Erythroblast (primary cell): ENCODE measurements around the gene SLC16A2.

Experiments used
- DNase-seq, 2 experiments: peaks; one replicate each; lab custom pipeline; 2025; lab: John Stamatoyannopoulos, UW
- GATA1 ChIP-seq: IDR thresholded peaks from 2 replicates; pipeline ENCODE4 v1.6.1; 2011; ENCODE audit warnings: low read depth, mild to moderate bottlenecking, control low read depth, low read length, moderate library complexity
- POLR2A ChIP-seq: IDR thresholded peaks from 2 replicates; pipeline ENCODE4 v1.6.1; 2011; ENCODE audit warnings: mild to moderate bottlenecking, low read length

The SLC16A2 gene

GRCh38 chrX:74551934-74552333 is 130.6 kb downstream of the SLC16A2 start:
- TF ChIP-seq GATA1 (no peak), POLR2A (no peak)
- no peak for DNase-seq

- no peak for DNase-seq
- TF ChIP-seq GATA1: no peak
Observed at GRCh38 chrX:74557378-74557777, 136.1 kb downstream of the SLC16A2 start.

GRCh38 chrX:74578137-74578536 is 156.8 kb downstream of the SLC16A2 start:
- DNase-seq: no peak
- TF ChIP-seq POLR2A (no peak), GATA1 (no peak)

GRCh38 chrX:74579597-74580198 is 158.4 kb downstream of the SLC16A2 start:
- no peak for DNase-seq
- TF ChIP-seq POLR2A: no peak
- TF ChIP-seq GATA1: no peak
